DMS 273 (cell line): ENCODE data around the gene WDR90.
A peak's percentile ranks its signal among the peaks of the same experiment; 100 is the strongest.

Experiments
- DNase-seq: peaks from one replicate; lab custom pipeline; 2025; ENCODE audit not compliant: unreplicated experiment; lab: John Stamatoyannopoulos, UW

WDR90 gene

GRCh38 chr16:704552-705380 is 55.6 kb downstream of the WDR90 start:
- peak; percentile 69 for DNase-seq

- peak; percentile 96 for DNase-seq
These were observed 56.4 kb downstream of the WDR90 start, which contains the start of gene FBXL16 for GRCh38 chr16:705431-706188. Gene FBXL16 (minus strand): TSS chr16:705801. CDS start chr16:697405, 8,396 bp downstream.

- DNase-seq: peak; percentile 69
These were observed 57.3 kb downstream of the WDR90 start for GRCh38 chr16:706189-707061.

- peak; percentile 68 for DNase-seq
These were observed 57.9 kb downstream of the WDR90 start for GRCh38 chr16:707062-707538.

GRCh38 chr16:708019-708418 is 58.9 kb downstream of the WDR90 start:
- DNase-seq: no peak

- DNase-seq: peak; percentile 45
These were observed 59.8 kb downstream of the WDR90 start for GRCh38 chr16:708959-709358.

GRCh38 chr16:709566-710499 is 60.7 kb downstream of the WDR90 start:
- DNase-seq: peak; percentile 98

- peak; percentile 80 for DNase-seq
These were observed 61.4 kb downstream of the WDR90 start for GRCh38 chr16:710500-711075.

GRCh38 chr16:711084-711483 is 61.9 kb downstream of the WDR90 start:
- DNase-seq: no peak

- peak; percentile 85 for DNase-seq
These were observed 62.6 kb downstream of the WDR90 start for GRCh38 chr16:711548-712320.

- DNase-seq: peak; percentile 84
These were observed 63.6 kb downstream of the WDR90 start for GRCh38 chr16:712740-713250.

GRCh38 chr16:714079-714478 is 64.9 kb downstream of the WDR90 start:
- DNase-seq: no peak

GRCh38 chr16:714558-715476 is 65.7 kb downstream of the WDR90 start, which contains the start of gene METRN:
Gene METRN (plus strand): TSS chr16:715118. CDS start chr16:715290, 172 bp downstream.
- DNase-seq: peak; percentile 96

GRCh38 chr16:715477-716199 is 66.5 kb downstream of the WDR90 start:
- peak; percentile 77 for DNase-seq

GRCh38 chr16:716200-716568 is 67.0 kb downstream of the WDR90 start:
- DNase-seq: peak; percentile 74

- no peak for DNase-seq
These were observed 67.7 kb downstream of the WDR90 start for GRCh38 chr16:716768-717325.
